Activated CD8-positive, alpha-beta T cell treated with anti-CD3 and anti-CD28 coated beads for 36 hours (primary cell): ENCODE data around the gene GLYATL1. TPM values are rescaled to one million over a fixed set of nuclear protein-coding genes. Genes with fewer than 3 reads are reported as not detected.

ENCODE experiments used
- ATAC-seq: fragments of 200-7000 bp; cut with Tn5 transposase; one replicate; pipeline ENCODE4 v1.10.0; 2021; ENCODE audit warnings: mild to moderate bottlenecking, moderate library complexity
- CTCF ChIA-PET: fragments of 350-600 bp; sonication (Branson Sonifier 250); formaldehyde crosslinking; loops from one replicate; lab custom pipeline; 2021; ENCODE audit warnings: antibody characterized with exemption; lab: Charles Lee
- POLR2A ChIA-PET: fragments of 350-600 bp; sonication (Branson Sonifier 250); formaldehyde crosslinking; loops from one replicate; lab custom pipeline; 2021; ENCODE audit warnings: antibody characterized with exemption; lab: Charles Lee
- DNase-seq: peaks from one replicate; pipeline ENCODE4 v3.0.0-alpha.2; 2020
- H3K27ac Mint-ChIP-seq: one replicate; pipeline ENCODE4 v1.8.0; 2021; ENCODE audit warnings: mild to moderate bottlenecking, mixed read lengths
- H3K27me3 Mint-ChIP-seq: one replicate; pipeline ENCODE4 v1.8.0; 2021; ENCODE audit warnings: mixed read lengths
- H3K36me3 Mint-ChIP-seq: one replicate; pipeline ENCODE4 v1.8.0; 2021; ENCODE audit warnings: low read depth, mixed read lengths
- H3K4me1 Mint-ChIP-seq: one replicate; pipeline ENCODE4 v1.8.0; 2021; ENCODE audit warnings: low read depth, mixed read lengths
- H3K4me3 Mint-ChIP-seq: one replicate; pipeline ENCODE4 v1.8.0; 2021; ENCODE audit warnings: mild to moderate bottlenecking, moderate library complexity, mixed read lengths
- H3K9me3 Mint-ChIP-seq: one replicate; pipeline ENCODE4 v1.8.0; 2021; ENCODE audit warnings: mixed read lengths
- CTCF ChIP-seq: fragments of 200-600 bp; IDR thresholded peaks from one replicate; pipeline ENCODE4 v1.8.0; 2022; ENCODE audit warnings: antibody characterized with exemption, mild to moderate bottlenecking
- intact Hi-C: fragments of 100-400 bp; cut with micrococcal nuclease; formaldehyde crosslinking; loops from one replicate; pipeline ENCODE4 v1.10.0; 2022
- total RNA-seq, 2 experiments: library from RNA; stranded (reverse); gene quantifications; one replicate each; pipeline ENCODE4 v1.2.3, GENCODE V29; 2021

Gene GLYATL1
- total RNA-seq, 2 experiments from 2014 or later = 0.18 TPM; not detected in 1

GRCh38 chr11:58902881-58903280, 36.4 kb upstream of the GLYATL1 start:
- Mint-ChIP-seq H3K4me1 (no peaks in the 10 kb centered on the region), H3K4me3 (no peak overlapping the region), H3K27ac (no peak overlapping the region), H3K27me3 (peaks cover 63% of the 10 kb centered on the region), H3K9me3 (no peaks in the 10 kb centered on the region), H3K36me3 (no peaks in the 10 kb centered on the region)
- DNase-seq = no peak
- no peak for TF ChIP-seq CTCF
- CTCF ChIA-PET = interaction anchor here (1.3 kb wide), 1 partner anchor 255 kb away, joined by 3 read pairs; no protein-coding TSS in a partner anchor
- POLR2A ChIA-PET = no interaction called here
- intact Hi-C loops = no loop called here
- no peak for ATAC-seq

- no peak for DNase-seq
- no peak overlapping the region for H3K4me3 Mint-ChIP-seq
- H3K36me3 Mint-ChIP-seq = no peaks in the 10 kb centered on the region
- ATAC-seq = no peak
- ChIA-PET POLR2A (no interaction called here), CTCF (interaction anchor here (1.2 to 2.0 kb wide), 2 partner anchors 13 to 24 kb away, joined by 4 to 5 read pairs; no protein-coding TSS in a partner anchor)
- H3K27ac Mint-ChIP-seq = no peak overlapping the region
- H3K4me1 Mint-ChIP-seq = no peaks in the 10 kb centered on the region
- TF ChIP-seq CTCF = no peak
- H3K9me3 Mint-ChIP-seq = no peaks in the 10 kb centered on the region
- intact Hi-C loops = no loop called here
- peaks cover 68% of the 10 kb centered on the region for H3K27me3 Mint-ChIP-seq
Measured at GRCh38 chr11:58905011-58905720, 34.1 kb upstream of the GLYATL1 start.

GRCh38 chr11:58905721-58906547, 33.4 kb upstream of the GLYATL1 start:
- POLR2A ChIA-PET = no interaction called here
- DNase-seq = no peak
- CTCF ChIA-PET = interaction anchor here (1.2 to 2.0 kb wide), 3 partner anchors 13 to 23 kb away, joined by 3 to 5 read pairs (median 4); no protein-coding TSS in a partner anchor
- Mint-ChIP-seq H3K27me3 (peaks cover 67% of the 10 kb centered on the region), H3K27ac (no peak overlapping the region), H3K4me3 (no peak overlapping the region), H3K9me3 (no peaks in the 10 kb centered on the region), H3K36me3 (no peaks in the 10 kb centered on the region), H3K4me1 (no peaks in the 10 kb centered on the region)
- TF ChIP-seq CTCF = no peak
- no peak for ATAC-seq
- intact Hi-C loops = no loop called here

GRCh38 chr11:58907780-58908179, 31.5 kb upstream of the GLYATL1 start:
- no peak overlapping the region for H3K27ac Mint-ChIP-seq
- H3K4me1 Mint-ChIP-seq = no peaks in the 10 kb centered on the region
- no peak for DNase-seq
- ChIA-PET CTCF (interaction anchor here (1.2 kb wide), 1 partner anchor 150 kb away, joined by 3 read pairs; no protein-coding TSS in a partner anchor), POLR2A (no interaction called here)
- H3K36me3 Mint-ChIP-seq = no peaks in the 10 kb centered on the region
- no peaks in the 10 kb centered on the region for H3K9me3 Mint-ChIP-seq
- TF ChIP-seq CTCF = no peak
- ATAC-seq = no peak
- no peak overlapping the region for H3K4me3 Mint-ChIP-seq
- peaks cover 54% of the 10 kb centered on the region for H3K27me3 Mint-ChIP-seq
- intact Hi-C loops = no loop called here

- Mint-ChIP-seq H3K4me3 (no peak overlapping the region), H3K27me3 (peaks cover 20% of the 10 kb centered on the region), H3K4me1 (no peaks in the 10 kb centered on the region), H3K36me3 (no peaks in the 10 kb centered on the region), H3K9me3 (peaks cover 5% of the 10 kb centered on the region), H3K27ac (no peak overlapping the region)
- intact Hi-C loops = no loop called here
- no peak for DNase-seq
- no peak for ATAC-seq
- ChIA-PET POLR2A (no interaction called here), CTCF (no interaction called here)
- TF ChIP-seq CTCF = no peak
Measured at GRCh38 chr11:58912124-58912523, 27.2 kb upstream of the GLYATL1 start.
